Adrenal gland (tissue), 5 donors: Measurements from ENCODE around the gene ATXN7L2.

Experiments used
- POLR2A ChIP-seq, 2 donors: fragments of 450-650 bp; IDR thresholded peaks; one replicate each; pipeline ENCODE4 v1.6.1; 2017; ENCODE audit warnings: antibody characterized with exemption in 2 of 2, mild to moderate bottlenecking in 2 of 2, moderate library complexity in 1 of 2
- TF ChIP-seq, protein P1 (sequence below), 6 experiments: fragments of 450-650 bp in 4 of 6; fragments of 200-600 bp in 2 of 6; sonication (generic) in 1 of 6; IDR thresholded peaks; 1 replicate in 5 of 6; 2 replicates in 1 of 6; pipeline versions ENCODE4 v1.5.1 to v1.8.0; 2016 to 2021; ENCODE audit warnings: antibody characterized with exemption in 6 of 6, mild to moderate bottlenecking in 2 of 6, moderate library complexity in 1 of 6
- donor health status: DM: no; HTN: no; CAD: no.

GRCh38 chr1:109516872-109517271, 33.2 kb downstream of the ATXN7L2 start:
- TF ChIP-seq, protein P1, sequence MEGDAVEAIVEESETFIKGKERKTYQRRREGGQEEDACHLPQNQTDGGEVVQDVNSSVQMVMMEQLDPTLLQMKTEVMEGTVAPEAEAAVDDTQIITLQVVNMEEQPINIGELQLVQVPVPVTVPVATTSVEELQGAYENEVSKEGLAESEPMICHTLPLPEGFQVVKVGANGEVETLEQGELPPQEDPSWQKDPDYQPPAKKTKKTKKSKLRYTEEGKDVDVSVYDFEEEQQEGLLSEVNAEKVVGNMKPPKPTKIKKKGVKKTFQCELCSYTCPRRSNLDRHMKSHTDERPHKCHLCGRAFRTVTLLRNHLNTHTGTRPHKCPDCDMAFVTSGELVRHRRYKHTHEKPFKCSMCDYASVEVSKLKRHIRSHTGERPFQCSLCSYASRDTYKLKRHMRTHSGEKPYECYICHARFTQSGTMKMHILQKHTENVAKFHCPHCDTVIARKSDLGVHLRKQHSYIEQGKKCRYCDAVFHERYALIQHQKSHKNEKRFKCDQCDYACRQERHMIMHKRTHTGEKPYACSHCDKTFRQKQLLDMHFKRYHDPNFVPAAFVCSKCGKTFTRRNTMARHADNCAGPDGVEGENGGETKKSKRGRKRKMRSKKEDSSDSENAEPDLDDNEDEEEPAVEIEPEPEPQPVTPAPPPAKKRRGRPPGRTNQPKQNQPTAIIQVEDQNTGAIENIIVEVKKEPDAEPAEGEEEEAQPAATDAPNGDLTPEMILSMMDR (IDR thresholded peaks at IDR 0.05), result no peak
- no peak for TF ChIP-seq POLR2A (IDR thresholded peaks at IDR 0.05)
